NCI-H1105 (cell line): ENCODE measurements around the gene SLC25A39.

Experiments
- DNase-seq: peaks from one replicate; lab custom pipeline; 2025; lab: John Stamatoyannopoulos, UW

Gene SLC25A39

DNA sequence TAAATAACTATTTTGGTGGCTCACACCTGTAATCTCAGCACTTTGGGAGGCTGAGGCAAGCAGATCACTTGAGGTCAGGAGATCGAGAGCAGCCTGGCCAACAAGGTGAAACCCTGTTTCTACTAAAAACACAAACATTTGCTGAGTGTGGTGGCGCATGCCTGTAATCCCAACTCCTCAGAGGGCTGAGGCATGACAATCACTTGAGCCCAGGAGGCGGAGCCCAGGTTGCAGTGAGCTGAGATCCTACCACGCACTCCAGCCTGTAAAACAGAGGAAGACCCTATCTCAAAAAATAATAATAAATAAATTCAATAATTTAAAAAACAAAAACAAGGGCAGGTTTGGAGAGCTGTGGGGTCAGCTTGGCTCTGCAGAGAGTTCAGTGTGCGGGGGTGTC lies 51.0 kb downstream of the SLC25A39 start:
- DNase-seq = no peak

GRCh38 chr17:44272954-44273353 lies 51.7 kb downstream of the SLC25A39 start:
- DNase-seq = no peak

DNA sequence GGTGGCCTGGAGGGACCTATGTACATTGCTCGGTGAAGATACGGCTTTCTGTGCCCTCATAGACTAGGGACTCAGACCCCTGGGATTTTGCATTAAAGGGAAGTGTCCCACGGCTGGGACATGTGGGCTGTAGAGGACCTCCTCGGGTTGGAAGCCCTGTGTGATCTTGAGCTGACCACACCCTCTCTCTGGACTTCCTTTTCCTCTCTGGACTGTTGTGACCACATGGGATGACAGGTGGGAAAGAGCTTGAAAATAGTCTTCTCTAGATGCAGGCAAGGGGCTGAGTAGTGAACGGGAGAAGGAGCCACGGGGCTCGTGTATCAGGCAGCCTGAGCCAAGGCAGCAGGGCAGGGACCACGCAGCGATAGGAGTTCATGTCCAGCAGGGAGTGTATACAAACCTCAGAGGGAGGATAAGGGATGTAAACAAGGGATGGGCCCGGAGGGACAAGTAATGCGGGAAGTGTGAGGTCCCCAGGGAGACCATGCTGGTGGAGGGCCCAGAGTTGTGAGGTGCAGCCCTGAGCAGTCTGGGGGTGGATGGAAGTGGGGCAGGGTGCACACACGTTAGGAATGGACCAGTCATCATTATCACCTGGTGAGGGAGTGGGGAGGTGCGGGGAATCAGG lies 52.2 kb downstream of the SLC25A39 start:
- no peak for DNase-seq
